ENCODE measurements around the gene ADGB.
"Not testable (repeated sequence)": the region's sequence is repeated elsewhere in the genome, so short reads cannot be mapped to it uniquely, and the experiment has no call there.

The ADGB gene

DNA sequence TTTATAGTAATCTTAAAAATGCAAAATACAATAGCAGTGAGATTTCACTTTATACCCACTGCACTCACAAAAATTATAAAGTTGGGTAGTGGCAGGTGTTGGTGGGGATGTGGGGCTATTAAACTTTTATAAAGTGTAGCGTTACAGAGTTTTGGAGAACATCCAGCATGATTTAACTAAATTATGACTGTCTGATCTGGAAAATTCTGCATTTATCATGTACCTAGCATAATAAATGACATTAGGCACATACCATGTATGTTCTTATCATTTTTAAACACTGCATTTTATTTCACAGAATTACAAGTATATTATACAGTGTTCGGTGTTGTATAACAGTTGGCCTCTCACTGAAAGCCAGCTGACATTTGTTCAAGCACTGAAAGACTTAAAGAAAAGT, 169.9 kb downstream of the ADGB start:
- no peak overlapping the region for H3K4me3 Mint-ChIP-seq
- H3K4me1 Mint-ChIP-seq (ENCODE audit: low read depth), result peaks cover 23% of the 10 kb centered on the region
- no peaks in the 10 kb centered on the region for H3K27me3 Mint-ChIP-seq
- H3K36me3 Mint-ChIP-seq, result no peaks in the 10 kb centered on the region
- H3K9me3 Mint-ChIP-seq (ENCODE audit: low read depth), result no peaks in the 10 kb centered on the region
- H3K27ac Mint-ChIP-seq, result no peak overlapping the region

DNA sequence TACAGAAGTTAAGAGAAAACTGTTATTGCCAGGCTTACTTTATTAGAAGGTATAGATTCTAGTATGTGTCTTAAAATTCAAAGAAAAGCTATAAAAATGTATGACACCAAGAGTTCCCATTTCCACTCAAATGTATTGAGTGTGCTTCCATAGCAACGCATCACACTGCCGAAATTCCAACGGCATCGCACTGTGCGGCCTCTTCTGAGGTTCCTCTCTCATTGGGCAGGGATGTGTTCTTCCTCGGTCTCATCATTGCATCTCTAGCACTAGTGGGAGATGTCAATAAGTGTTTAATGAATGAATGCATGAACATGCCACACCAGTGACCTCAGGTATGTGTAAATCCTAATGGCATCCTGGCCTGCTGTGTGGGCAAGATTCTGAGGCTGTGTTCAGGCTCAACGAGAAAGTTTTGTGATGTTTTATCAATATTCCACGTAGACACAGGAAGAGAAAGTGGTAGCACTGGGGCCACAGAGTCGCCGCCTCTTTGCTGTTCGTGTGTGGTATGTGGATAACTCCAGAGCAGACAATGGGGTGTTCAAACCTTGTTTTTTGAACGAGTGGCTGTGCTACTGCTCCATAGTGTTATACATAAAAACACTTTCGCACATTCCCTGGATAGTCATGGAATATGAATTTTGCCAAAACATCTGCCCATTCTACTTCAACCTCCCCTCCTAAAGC, 171.6 kb downstream of the ADGB start:
- no peaks in the 10 kb centered on the region for H3K9me3 Mint-ChIP-seq (ENCODE audit: low read depth)
- peak overlapping the region; percentile 83 for H3K4me3 Mint-ChIP-seq
- peaks cover 23% of the 10 kb centered on the region for H3K4me1 Mint-ChIP-seq (ENCODE audit: low read depth)
- no peaks in the 10 kb centered on the region for H3K27me3 Mint-ChIP-seq
- H3K36me3 Mint-ChIP-seq, result no peaks in the 10 kb centered on the region
- H3K27ac Mint-ChIP-seq, result peak overlapping the region; percentile 1

DNA sequence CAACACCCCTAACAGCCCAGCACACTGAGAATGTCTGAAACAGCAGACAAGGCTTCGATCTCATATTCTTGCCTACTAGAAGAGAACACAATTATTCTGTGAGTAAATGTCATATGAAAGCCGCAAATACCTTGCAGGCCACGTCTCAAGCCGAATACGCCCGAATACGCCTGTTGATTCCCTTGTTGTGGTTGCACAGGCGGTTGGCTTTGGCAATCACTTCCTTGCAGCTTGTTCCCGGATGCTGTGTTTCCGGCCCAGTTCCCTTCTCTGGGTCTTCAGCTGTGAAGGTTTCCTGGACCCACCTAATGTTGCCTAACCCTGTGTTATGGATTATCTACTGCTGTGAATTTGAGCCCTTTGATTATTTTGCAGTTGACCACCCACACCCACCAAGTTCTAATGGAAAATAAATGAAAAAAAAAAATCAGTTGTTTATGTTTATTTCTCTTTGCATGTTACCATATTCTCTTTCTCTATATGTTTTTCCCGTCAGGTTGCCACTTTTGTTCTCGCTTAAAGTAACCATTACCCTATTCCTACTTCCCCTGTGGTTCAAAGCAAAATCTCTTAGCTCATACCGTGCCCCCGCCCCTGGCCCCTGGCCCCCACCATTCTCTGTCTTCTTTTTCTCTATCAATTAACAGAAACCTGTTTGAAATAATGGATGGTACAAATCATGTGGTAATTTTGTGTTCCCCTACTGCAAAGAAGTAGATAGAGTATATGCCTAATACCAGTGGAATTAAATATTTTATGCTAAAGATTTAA, 172.4 kb downstream of the ADGB start:
- peak overlapping the region; percentile 1 for H3K27ac Mint-ChIP-seq
- H3K9me3 Mint-ChIP-seq (ENCODE audit: low read depth), result no peaks in the 10 kb centered on the region
- H3K4me1 Mint-ChIP-seq (ENCODE audit: low read depth), result peaks cover 23% of the 10 kb centered on the region
- no peaks in the 10 kb centered on the region for H3K36me3 Mint-ChIP-seq
- no peaks in the 10 kb centered on the region for H3K27me3 Mint-ChIP-seq
- peak overlapping the region; percentile 83 for H3K4me3 Mint-ChIP-seq

DNA sequence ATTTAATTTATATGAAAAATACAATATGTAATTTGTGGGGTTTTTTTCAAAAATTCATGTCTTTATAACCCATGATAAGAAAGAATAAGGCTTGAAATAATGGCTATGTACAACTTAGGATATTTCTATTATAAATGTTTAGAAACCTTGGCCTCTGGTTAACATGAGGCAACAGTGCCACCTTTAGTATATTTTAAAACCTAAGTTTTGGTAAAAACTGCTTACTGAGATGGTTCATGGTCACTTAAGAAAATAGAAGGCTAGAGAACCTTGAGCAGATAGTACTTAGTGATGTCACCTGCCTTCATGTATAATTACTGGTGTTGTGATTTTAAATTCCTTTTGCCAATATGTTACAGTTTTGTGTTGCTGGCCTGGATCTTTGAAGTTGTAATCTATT, 176.4 kb downstream of the ADGB start:
- peaks cover 16% of the 10 kb centered on the region for H3K4me1 Mint-ChIP-seq (ENCODE audit: low read depth)
- no peaks in the 10 kb centered on the region for H3K9me3 Mint-ChIP-seq (ENCODE audit: low read depth)

DNA sequence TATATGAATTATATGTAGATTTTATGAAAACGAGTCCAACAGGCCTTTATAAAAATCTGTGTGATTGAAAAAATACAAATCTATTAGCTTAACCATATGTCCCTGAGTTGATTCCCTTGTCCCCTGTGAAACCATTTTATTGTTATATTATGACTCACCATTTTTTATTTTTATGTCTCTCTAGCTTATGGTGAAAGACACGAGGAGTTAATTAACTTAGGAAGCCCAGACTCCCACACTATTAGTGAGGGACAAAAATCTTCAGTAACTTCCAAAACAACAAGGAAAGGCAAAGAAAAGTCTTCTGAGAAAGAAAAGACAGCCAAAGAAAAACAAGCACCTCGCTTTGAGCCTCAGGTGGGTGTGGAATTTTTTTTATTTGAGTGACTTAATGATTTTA, 183.1 kb downstream of the ADGB start:
- Mint-ChIP-seq H3K36me3 (no peaks in the 10 kb centered on the region), H3K4me3 (no peak overlapping the region), H3K9me3 (ENCODE audit: low read depth) (no peaks in the 10 kb centered on the region), H3K27ac (no peak overlapping the region), H3K27me3 (no peaks in the 10 kb centered on the region), H3K4me1 (ENCODE audit: low read depth) (no peaks in the 10 kb centered on the region)

More for the DNA sequence above, 176.4 kb downstream of the ADGB start:
- H3K36me3 Mint-ChIP-seq, result no peaks in the 10 kb centered on the region
- no peak overlapping the region for H3K4me3 Mint-ChIP-seq
- H3K27ac Mint-ChIP-seq, result no peak overlapping the region
- no peaks in the 10 kb centered on the region for H3K27me3 Mint-ChIP-seq

DNA sequence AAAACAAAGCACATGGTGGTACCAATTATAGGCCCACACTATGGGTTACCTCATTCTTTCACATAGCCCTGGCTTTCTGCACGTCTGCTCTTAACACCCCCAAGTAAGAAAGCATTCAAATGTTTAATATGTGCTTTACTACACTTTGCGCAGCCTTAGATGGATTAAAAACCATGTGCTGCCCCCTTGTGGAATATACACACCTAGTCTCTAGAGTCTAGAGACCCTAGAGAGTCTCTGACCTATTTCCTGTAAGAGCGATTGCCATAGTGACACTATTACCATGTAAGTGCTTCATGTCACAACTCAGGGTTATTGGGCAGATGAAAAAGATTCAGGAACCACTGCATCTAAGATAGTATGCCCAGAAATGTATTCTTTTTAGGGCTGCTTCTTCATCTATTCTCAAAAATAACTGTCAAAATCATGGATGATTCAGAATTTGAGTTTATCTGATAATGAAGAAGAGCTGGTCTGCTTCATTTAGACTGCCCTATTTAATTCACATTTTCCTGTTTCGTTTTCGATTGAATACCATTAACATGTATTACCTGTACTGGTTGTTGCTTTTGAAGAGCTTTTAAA, 186.3 kb downstream of the ADGB start:
- H3K4me1 Mint-ChIP-seq (ENCODE audit: low read depth), result peaks cover 2% of the 10 kb centered on the region
- no peaks in the 10 kb centered on the region for H3K36me3 Mint-ChIP-seq
- H3K4me3 Mint-ChIP-seq, result no peak overlapping the region
- no peaks in the 10 kb centered on the region for H3K9me3 Mint-ChIP-seq (ENCODE audit: low read depth)
- peaks cover 2% of the 10 kb centered on the region for H3K27me3 Mint-ChIP-seq
- no peak overlapping the region for H3K27ac Mint-ChIP-seq

DNA sequence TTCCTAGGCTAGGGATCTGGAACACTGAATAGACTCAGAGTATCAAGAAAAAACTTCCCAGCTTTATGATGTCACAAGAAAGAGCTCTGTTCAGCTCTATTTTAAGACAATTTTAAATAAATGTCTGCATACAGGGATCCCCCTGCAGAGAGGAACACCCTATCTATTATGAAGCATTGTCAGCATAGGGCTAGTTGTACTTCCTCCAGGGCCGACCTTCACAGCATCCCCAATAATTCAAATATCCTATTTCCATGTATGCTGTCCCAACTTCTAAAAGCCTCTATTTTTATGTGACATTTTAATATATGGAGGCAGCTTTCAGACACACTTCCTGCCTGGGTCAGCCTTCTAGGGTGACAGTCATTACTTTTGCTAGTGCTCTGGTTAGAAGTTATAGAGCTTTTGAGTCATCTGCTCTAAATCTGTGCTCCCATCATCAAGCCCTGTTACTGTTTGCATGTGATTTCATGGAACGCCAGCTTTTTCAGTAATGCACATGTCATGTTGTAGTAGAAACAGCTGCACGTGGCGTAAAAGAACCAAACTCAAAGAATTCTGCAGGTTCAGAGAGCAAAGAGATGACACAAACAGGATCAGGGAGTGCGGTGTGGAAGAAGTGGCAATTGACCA, 189.2 kb downstream of the ADGB start:
- Mint-ChIP-seq H3K4me1 (ENCODE audit: low read depth) (peaks cover 2% of the 10 kb centered on the region), H3K27ac (no peak overlapping the region), H3K4me3 (no peak overlapping the region), H3K9me3 (ENCODE audit: low read depth) (no peaks in the 10 kb centered on the region), H3K27me3 (peaks cover 6% of the 10 kb centered on the region), H3K36me3 (peaks cover 5% of the 10 kb centered on the region)

DNA sequence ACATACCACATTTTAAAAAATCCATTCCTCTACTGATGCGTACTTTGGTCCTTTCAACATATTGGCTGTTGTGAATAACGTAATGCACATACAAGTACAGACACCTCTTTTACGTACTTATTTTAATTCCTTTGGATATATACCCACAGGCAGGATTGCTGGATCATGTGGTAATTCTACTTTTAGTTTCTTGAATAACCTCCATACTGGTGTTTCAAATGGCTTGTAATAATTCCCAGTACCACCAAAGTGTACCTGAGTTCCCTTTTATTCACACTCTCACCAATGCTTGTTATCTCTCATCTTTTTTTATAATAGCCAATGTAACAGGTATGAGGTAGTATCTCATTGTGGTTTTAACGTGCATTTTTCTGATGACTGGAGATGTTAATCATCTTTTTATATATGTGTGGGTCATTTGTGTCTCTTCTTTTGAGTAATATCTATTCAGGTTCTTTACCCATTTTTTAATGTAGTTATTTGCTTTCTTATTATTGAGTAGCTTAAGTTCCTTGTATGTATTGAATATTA, 191.9 kb downstream of the ADGB start:
- Mint-ChIP-seq H3K9me3 (ENCODE audit: low read depth) (no peaks in the 10 kb centered on the region), H3K4me1 (ENCODE audit: low read depth) (peaks cover 2% of the 10 kb centered on the region), H3K27ac (no peak overlapping the region), H3K4me3 (no peak overlapping the region), H3K36me3 (peaks cover 8% of the 10 kb centered on the region), H3K27me3 (peaks cover 6% of the 10 kb centered on the region)

DNA sequence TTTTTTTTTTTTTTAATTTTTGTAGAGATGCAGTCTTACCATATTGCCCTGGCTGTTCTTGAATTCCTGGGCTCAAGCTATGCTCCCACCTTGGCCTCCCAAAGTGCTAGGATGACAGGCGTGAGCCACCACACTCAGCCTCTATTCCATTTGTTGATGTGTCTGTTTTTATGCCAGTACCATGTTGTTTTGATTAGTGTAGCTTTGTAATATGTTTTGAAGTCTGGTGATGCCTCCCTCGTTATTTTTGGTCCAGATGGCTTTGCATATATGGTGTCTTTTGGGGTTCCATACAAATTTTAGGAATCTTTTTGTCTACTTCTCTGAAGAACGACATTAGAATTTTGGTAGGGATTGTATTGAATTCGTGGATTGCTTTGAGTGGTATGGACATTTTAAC, 193.2 kb downstream of the ADGB start:
- peaks cover 6% of the 10 kb centered on the region for H3K27me3 Mint-ChIP-seq
- no peak overlapping the region for H3K27ac Mint-ChIP-seq
- H3K4me1 Mint-ChIP-seq (ENCODE audit: low read depth), result peaks cover 2% of the 10 kb centered on the region
- peaks cover 3% of the 10 kb centered on the region for H3K9me3 Mint-ChIP-seq (ENCODE audit: low read depth)
- H3K36me3 Mint-ChIP-seq, result peaks cover 8% of the 10 kb centered on the region
- H3K4me3 Mint-ChIP-seq, result no peak overlapping the region

DNA sequence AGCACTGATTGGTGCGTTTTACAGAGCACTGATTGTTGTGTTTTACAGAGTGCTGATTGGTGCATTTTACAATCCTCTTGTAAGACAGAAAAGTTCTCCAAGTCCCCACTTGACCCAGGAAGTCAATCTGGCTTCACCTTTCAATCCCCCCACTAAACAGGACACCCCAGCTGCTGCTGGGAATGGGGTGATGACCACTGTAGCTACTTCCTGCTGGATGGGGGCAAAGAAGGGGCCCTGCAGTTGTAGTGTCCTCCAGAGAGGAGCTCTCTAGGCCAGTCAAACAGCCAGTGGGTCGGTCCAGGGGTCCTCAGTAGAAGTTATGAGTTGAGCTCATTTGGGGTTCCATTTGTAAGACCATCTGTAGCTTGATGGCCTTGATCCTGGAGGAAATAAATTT, 194.4 kb downstream of the ADGB start:
- not testable (repeated sequence) for H3K9me3 Mint-ChIP-seq (ENCODE audit: low read depth); H3K27ac Mint-ChIP-seq; H3K4me3 Mint-ChIP-seq; H3K36me3 Mint-ChIP-seq; H3K27me3 Mint-ChIP-seq; H3K4me1 Mint-ChIP-seq (ENCODE audit: low read depth)

DNA sequence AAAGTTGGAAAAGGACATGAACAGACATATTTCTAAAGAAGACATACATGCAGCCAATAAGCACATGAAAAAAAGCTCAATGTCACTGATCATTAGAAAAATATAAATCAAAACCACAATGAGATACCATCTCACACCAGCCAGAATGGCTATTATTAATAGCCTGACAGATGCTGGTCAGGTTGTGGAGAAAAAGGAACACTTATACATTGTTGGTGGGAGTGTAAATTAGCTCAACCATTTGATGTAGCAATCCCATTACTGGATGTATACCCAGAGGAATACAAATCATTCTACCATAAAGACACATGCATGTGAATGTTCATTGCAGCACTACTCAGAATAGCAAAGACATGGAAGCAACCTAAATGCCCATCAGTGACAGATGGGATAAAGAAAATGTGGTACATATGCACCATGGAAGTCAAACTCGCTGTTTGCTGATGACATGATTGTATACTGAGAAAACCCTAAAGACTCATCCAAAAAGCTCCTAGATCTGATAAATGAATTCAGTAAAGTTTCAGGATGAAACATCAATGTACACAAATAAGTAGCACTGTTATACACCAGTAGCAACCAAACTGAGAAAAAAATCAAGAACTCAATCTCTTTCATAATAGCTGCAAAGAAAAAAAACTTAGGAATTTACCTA, 196.8 kb downstream of the ADGB start:
- Mint-ChIP-seq H3K27ac (no peak overlapping the region), H3K4me1 (ENCODE audit: low read depth) (no peaks in the 10 kb centered on the region), H3K4me3 (no peak overlapping the region), H3K9me3 (ENCODE audit: low read depth) (peaks cover 3% of the 10 kb centered on the region), H3K36me3 (peaks cover 8% of the 10 kb centered on the region), H3K27me3 (peaks cover 3% of the 10 kb centered on the region)

DNA sequence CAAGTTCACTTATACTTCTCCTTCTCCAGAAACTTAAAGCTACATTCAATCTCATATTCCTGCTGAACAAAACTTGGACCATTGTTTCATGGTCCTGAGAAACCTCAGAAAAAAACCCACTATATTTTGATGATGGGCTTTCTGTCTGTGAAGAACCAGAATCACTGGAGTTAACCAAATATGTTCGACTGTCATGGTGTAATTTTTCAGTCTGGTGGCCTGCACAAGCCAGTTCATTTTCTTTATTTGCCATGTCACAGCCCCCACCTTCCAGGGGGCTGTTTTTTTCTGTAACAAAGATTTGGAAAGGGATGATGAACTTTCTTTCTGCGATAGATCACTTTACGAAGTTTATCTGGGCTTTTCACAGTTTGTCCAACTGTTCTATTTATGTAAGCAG, 204.4 kb downstream of the ADGB start:
- not testable (repeated sequence) for H3K27ac Mint-ChIP-seq; H3K36me3 Mint-ChIP-seq; H3K9me3 Mint-ChIP-seq (ENCODE audit: low read depth); H3K4me1 Mint-ChIP-seq (ENCODE audit: low read depth); H3K27me3 Mint-ChIP-seq; H3K4me3 Mint-ChIP-seq

DNA sequence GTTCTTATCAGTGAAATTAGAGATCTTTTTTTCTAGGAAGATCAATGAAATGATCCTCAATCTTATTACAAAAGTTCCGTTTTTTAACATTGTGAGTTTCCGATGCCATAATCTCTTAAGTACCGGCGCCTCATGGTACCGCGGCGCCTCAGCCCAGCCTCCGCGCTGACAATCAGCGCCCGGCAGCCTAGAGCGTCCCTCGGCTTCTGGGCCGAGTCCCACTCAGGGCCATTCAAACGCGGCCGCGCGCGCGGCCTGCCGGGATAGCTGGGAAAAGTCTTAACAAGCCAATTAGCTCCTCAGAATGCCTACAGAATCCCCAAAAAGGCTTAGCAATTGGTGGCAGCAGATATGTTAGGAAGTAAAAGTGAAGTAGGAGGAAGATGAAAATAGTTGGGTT, 204.8 kb downstream of the ADGB start:
- H3K4me1 Mint-ChIP-seq (ENCODE audit: low read depth), result no peaks in the 10 kb centered on the region
- H3K27me3 Mint-ChIP-seq, result no peaks in the 10 kb centered on the region
- H3K27ac Mint-ChIP-seq, result no peak overlapping the region
- no peaks in the 10 kb centered on the region for H3K36me3 Mint-ChIP-seq
- H3K4me3 Mint-ChIP-seq, result no peak overlapping the region
- no peaks in the 10 kb centered on the region for H3K9me3 Mint-ChIP-seq (ENCODE audit: low read depth)

DNA sequence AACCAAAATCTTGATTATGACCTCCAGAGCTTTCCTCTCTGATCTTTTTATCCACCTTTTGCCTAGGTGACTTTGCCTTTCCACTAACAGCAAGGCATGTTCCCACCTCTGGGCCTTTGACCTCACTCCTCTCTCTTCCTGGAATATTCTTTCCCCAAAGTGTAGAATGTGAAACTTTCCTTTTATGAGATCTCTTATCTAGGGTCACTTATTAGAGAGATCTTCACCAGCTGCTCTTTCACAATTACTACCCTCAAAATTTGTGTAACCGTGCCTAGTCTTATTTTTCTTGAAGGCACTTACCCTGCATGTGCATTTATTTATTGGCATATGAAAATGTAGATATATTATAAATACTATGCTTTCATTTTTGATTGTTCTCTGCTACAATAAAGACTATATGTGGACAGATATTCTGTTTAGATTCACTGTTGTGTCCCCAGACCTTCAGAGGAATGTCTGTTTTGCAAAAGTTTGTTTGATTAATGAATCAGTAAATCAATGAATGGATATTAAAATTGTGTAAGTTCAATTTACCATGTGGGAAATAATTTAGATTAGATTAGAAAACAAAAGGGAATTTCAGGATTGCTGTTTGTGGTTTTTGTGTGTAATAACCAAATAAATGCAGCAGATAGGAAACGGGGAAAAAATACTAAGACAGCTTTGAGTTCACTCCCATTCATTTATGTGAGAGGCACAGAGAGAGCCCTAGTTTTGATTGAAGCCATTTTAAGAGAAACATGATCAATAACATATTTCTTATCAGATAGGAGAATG, 207.0 kb downstream of the ADGB start:
- H3K27ac Mint-ChIP-seq, result no peak overlapping the region
- H3K36me3 Mint-ChIP-seq, result no peaks in the 10 kb centered on the region
- no peaks in the 10 kb centered on the region for H3K27me3 Mint-ChIP-seq
- no peak overlapping the region for H3K4me3 Mint-ChIP-seq
- no peaks in the 10 kb centered on the region for H3K4me1 Mint-ChIP-seq (ENCODE audit: low read depth)
- H3K9me3 Mint-ChIP-seq (ENCODE audit: low read depth), result no peaks in the 10 kb centered on the region
